GM23338 (cell line): ENCODE measurements around the gene MAPK6. TPM values are rescaled to one million over a fixed set of nuclear protein-coding genes. Genes with fewer than 3 reads are reported as not detected.

Source experiments
- ATAC-seq: fragments of 200-7000 bp; cut with Tn5 transposase; 3 replicates; pipeline ENCODE4 v1.9.1; 2020
- DNase-seq: peaks from one replicate; pipeline ENCODE4 v3.0.0-alpha.2; 2015; ENCODE audit warnings: low spot score
- H2AFZ ChIP-seq: fragments of 200-600 bp; sonication (generic); 2 replicates; pipeline ENCODE4 v1.8.0; 2016; ENCODE audit warnings: antibody characterized with exemption, mild to moderate bottlenecking, moderate library complexity
- H3F3A ChIP-seq: fragments of 200-600 bp; sonication (generic); replicated peaks from 2 replicates; pipeline ENCODE4 v1.8.0; 2017; ENCODE audit warnings: antibody characterized with exemption, mixed run types, low read depth
- H3K27ac ChIP-seq: fragments of 200-600 bp; sonication (generic); 2 replicates; pipeline ENCODE4 v1.6.1; 2016; ENCODE audit warnings: low read depth
- H3K27me3 ChIP-seq: fragments of 200-600 bp; sonication (generic); 2 replicates; pipeline ENCODE4 v1.8.0; 2016; ENCODE audit warnings: mild to moderate bottlenecking, mixed run types, moderate library complexity; ENCODE audit not compliant: insufficient read depth
- H3K36me3 ChIP-seq: fragments of 200-600 bp; sonication (generic); 2 replicates; pipeline ENCODE4 v1.8.0; 2016; ENCODE audit warnings: mild to moderate bottlenecking; ENCODE audit not compliant: insufficient read depth
- H3K4me1 ChIP-seq: fragments of 200-600 bp; sonication (generic); 2 replicates; pipeline ENCODE4 v1.8.0; 2016; ENCODE audit warnings: mild to moderate bottlenecking, moderate library complexity; ENCODE audit not compliant: insufficient read depth
- H3K4me2 ChIP-seq: fragments of 200-600 bp; sonication (generic); 2 replicates; pipeline ENCODE4 v1.7.1; 2017; ENCODE audit warnings: mixed run types
- H3K4me3 ChIP-seq: fragments of 200-600 bp; sonication (generic); 2 replicates; pipeline ENCODE4 v1.6.1; 2016; ENCODE audit warnings: mixed run types
- H3K79me2 ChIP-seq: fragments of 200-600 bp; sonication (generic); replicated peaks from 2 replicates; pipeline ENCODE4 v1.8.0; 2017; ENCODE audit warnings: mild to moderate bottlenecking; ENCODE audit not compliant: insufficient read depth
- H3K9me2 ChIP-seq: fragments of 200-600 bp; sonication (generic); 2 replicates; pipeline ENCODE4 v1.8.0; 2017; ENCODE audit not compliant: insufficient read depth
- H4K20me1 ChIP-seq: fragments of 200-600 bp; sonication (generic); replicated peaks from 2 replicates; pipeline ENCODE4 v1.8.0; 2017; ENCODE audit warnings: mild to moderate bottlenecking; ENCODE audit not compliant: insufficient read depth
- H3K27ac Mint-ChIP-seq: 2 replicates; pipeline ENCODE4 v1.8.0; 2020; ENCODE audit warnings: inconsistent platforms, mild to moderate bottlenecking, moderate library complexity, mixed read lengths
- H3K27me3 Mint-ChIP-seq: 3 replicates; pipeline ENCODE4 v1.8.0; 2022; ENCODE audit warnings: low read depth, mild to moderate bottlenecking, moderate library complexity, mixed read lengths, inconsistent platforms; ENCODE audit not compliant: insufficient read depth, poor library complexity
- H3K36me3 Mint-ChIP-seq: 3 replicates; pipeline ENCODE4 v1.8.0; 2021; ENCODE audit warnings: low read depth, mild to moderate bottlenecking, inconsistent platforms, moderate library complexity, mixed read lengths
- H3K4me1 Mint-ChIP-seq: 3 replicates; pipeline ENCODE4 v1.8.0; 2020; ENCODE audit warnings: mild to moderate bottlenecking, inconsistent platforms, mixed read lengths
- H3K4me3 Mint-ChIP-seq: 3 replicates; pipeline ENCODE4 v1.8.0; 2021; ENCODE audit warnings: moderate library complexity, mild to moderate bottlenecking, inconsistent platforms, mixed read lengths
- H3K9me3 Mint-ChIP-seq: 3 replicates; pipeline ENCODE4 v1.8.0; 2020; ENCODE audit warnings: moderate library complexity, mild to moderate bottlenecking, inconsistent platforms, mixed read lengths
- CREB1 ChIP-seq: fragments of 250-450 bp; sonication (Bioruptor Pico); IDR thresholded peaks from 2 replicates; pipeline ENCODE4 v1.5.0; 2020; ENCODE audit warnings: low read depth, mild to moderate bottlenecking, moderate library complexity
- ETS1 ChIP-seq: IDR thresholded peaks from 2 replicates; pipeline ENCODE4 v1.6.1; 2016; ENCODE audit warnings: antibody characterized with exemption
- EZH2 ChIP-seq: fragments of 200-600 bp; sonication (generic); IDR thresholded peaks from one replicate; pipeline ENCODE4 v1.8.0; 2017; ENCODE audit warnings: antibody characterized with exemption, mild to moderate bottlenecking, low read depth; ENCODE audit not compliant: unreplicated experiment
- JUNB ChIP-seq: IDR thresholded peaks from one replicate; pipeline ENCODE4 v1.6.1; 2016; ENCODE audit warnings: antibody characterized with exemption; ENCODE audit not compliant: unreplicated experiment
- ZNF114 ChIP-seq: fragments of 250-450 bp; sonication (Bioruptor Pico); IDR thresholded peaks from 2 replicates; pipeline ENCODE4 v1.5.0; 2020; ENCODE audit warnings: mild to moderate bottlenecking, moderate library complexity
- polyA plus RNA-seq: library from polyadenylated mRNA; unstranded; fragments of >200 nt; fragmentation: Nextera tagmentation; extraction: Ambion mirVana; gene quantifications from 2 replicates; pipeline ENCODE4 v1.2.1, GENCODE V29; 2016
- total RNA-seq: library from RNA; depleted of rRNA; stranded (reverse); fragments of >200 nt; shearing (Covaris generic); gene quantifications from 2 replicates; pipeline ENCODE4 v1.2.3, GENCODE V29; 2014; rRNA removed

Gene MAPK6
- total and polyA plus RNA-seq, 2 experiments from 2014 or later, result 40.9 to 92.3 TPM

DNA sequence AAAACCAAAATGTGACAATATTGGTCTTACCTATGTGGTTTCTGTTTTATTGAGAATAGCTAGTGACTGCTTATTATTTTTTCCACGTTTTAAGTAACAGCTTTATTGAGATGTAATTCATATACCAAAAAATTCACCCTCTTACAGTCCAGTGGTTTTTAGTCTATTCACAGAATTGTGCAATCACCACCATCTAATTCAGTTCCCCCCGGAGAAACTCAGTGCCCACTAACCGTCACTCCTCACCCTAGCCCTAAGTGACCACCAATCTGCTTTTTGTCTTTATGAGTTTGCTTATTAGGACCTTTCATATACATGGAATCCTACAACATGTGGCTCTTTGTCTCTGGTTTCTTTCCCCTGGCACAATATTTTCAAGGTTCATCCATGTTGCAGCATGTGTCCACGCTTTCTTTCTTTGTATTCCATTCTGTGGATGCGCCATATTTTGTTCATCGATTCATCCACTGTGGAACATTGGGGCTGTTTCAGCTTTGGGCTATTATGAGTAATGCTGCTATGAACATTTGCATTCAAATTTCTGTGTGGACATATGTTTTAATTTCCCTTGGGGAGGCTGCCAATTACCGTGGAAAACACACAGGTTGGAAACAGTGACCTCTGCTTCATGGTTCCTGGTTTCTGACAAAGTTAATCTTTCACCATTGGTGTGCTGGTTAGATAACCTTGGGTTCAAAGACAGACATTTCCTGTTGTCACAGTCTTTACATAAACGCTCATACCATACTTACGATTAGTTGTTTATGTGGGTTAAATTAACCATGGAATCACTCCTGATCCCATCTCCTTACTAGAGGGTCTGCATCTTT is 96.8 kb downstream of the MAPK6 start:
- DNase-seq (no peak), ATAC-seq (no peak)
- TF ChIP-seq ZNF114 (no peak), ETS1 (no peak), JUNB (no peak), EZH2 (no peak), CREB1 (no peak)
- H3K9me3 Mint-ChIP-seq, result 0 out of 3 replicates have a peak, but pooled peaks cover 5% of the 10 kb centered on the region
- no peaks in the 10 kb centered on the region for H3K36me3 Mint-ChIP-seq
- no peak overlapping the region for H3K4me3 ChIP-seq
- peaks cover 7% of the 10 kb centered on the region; the same call in 1 of the 2 replicates for H3K4me1 ChIP-seq
- no peaks in the 10 kb centered on the region for H3K79me2 ChIP-seq
- H3K4me1 Mint-ChIP-seq, result peaks cover 21% of the 10 kb centered on the region
- peaks cover 30% of the 10 kb centered on the region for H3K27me3 Mint-ChIP-seq
- H3K4me3 Mint-ChIP-seq, result no peak overlapping the region
- no peak overlapping the region for H3K27ac ChIP-seq
- no peaks in the 10 kb centered on the region for H3F3A ChIP-seq
- no peaks in the 10 kb centered on the region for H3K9me2 ChIP-seq
- H3K27ac Mint-ChIP-seq, result no peak overlapping the region
- H4K20me1 ChIP-seq, result no peaks in the 10 kb centered on the region
- H2AFZ ChIP-seq, result no peak overlapping the region
- H3K27me3 ChIP-seq, result peaks cover 35% of the 10 kb centered on the region
- no peak overlapping the region for H3K4me2 ChIP-seq
- H3K36me3 ChIP-seq, result no peaks in the 10 kb centered on the region

Other genes starting within 250 kb of the MAPK6 start
- gene TMOD3, start 189.6 kb upstream of the MAPK6 start, total RNA-seq, result 22.1 and 26.1 TPM in 2 replicates
- 23.4 and 29.9 TPM in 2 replicates for gene TMOD3, start 189.6 kb upstream of the MAPK6 start, polyA plus RNA-seq
- 34.7 and 41.4 TPM in 2 replicates for gene LEO1, start 47.4 kb upstream of the MAPK6 start, total RNA-seq
- gene LEO1, start 47.4 kb upstream of the MAPK6 start, polyA plus RNA-seq, result 44.1 and 55.6 TPM in 2 replicates
- gene BCL2L10, start 93.6 kb downstream of the MAPK6 start, total RNA-seq, result 1.6 and 3.3 TPM in 2 replicates
- 1.9 and 4.3 TPM in 2 replicates for gene BCL2L10, start 93.6 kb downstream of the MAPK6 start, polyA plus RNA-seq
- 40.8 and 68.3 TPM in 2 replicates for gene GNB5, start 172.2 kb downstream of the MAPK6 start, total RNA-seq
- gene GNB5, start 172.2 kb downstream of the MAPK6 start, polyA plus RNA-seq, result 20.1 and 23.0 TPM in 2 replicates